ENCODE measurements around the gene TAF1. TPM values are rescaled to one million over a fixed set of nuclear protein-coding genes. Genes with fewer than 3 reads are reported as not detected.
"Not testable (repeated sequence)": the region's sequence is repeated elsewhere in the genome, so short reads cannot be mapped to it uniquely, and the experiment has no call there.

The TAF1 gene
- total and polyA plus RNA-seq, 4 donors = 9.5 to 77.4 (median 25.7) TPM

DNA sequence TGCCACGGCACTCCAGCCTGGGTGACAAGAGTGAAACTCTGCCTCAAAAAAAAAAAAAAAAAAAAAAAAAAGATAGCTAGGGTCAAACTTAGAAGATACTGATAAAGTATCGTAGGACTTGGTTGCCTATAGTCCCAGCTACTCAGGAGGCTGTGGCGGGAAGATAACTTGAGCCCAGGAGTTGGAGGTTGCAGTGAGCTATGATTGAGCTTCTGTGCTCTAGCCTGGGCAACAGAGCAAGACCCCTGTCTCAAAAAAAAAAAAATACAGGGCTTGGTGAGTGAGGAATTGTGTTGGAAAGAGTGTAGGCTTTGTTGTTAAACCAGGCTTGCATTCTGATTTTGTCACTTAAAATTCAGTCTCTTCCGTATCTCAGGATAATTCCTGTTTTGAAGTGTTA is 6.2 kb downstream of the TAF1 start:
- H3K4me1 ChIP-seq (ENCODE audit: control insufficient read depth in 5 of 5, insufficient read depth in 5 of 5, low read length in 5 of 5) = peaks cover 0 to 6% (median 2%) of the 10 kb centered on the region in 5 donors
- TF ChIP-seq CTCF (IDR thresholded peaks at IDR 0.05; ENCODE audit: control extremely low read depth, extremely low read depth) = no peak
- H3K36me3 ChIP-seq (ENCODE audit: control insufficient read depth in 4 of 4, insufficient read depth in 4 of 4, low read length in 4 of 4) = peaks cover 5 to 20% (median 9%) of the 10 kb centered on the region in 4 donors
- 90 to 100% methylated on average over 4 of the region's 4 CpGs for WGBS, 2 donors
- no peaks in the 10 kb centered on the region for H3K27me3 ChIP-seq (ENCODE audit: control insufficient read depth in 3 of 3, insufficient read depth in 3 of 3, low read length in 2 of 3)
- DNase-seq = no peak
- no peak overlapping the region for H3K4me3 ChIP-seq
- H3K27ac ChIP-seq (ENCODE audit: low read depth in 1 of 2, low read length in 1 of 2) = no peak overlapping the region
- H3K9me3 ChIP-seq (ENCODE audit: control insufficient read depth in 4 of 4, insufficient read depth in 3 of 4, low read length in 3 of 4) = no peaks in the 10 kb centered on the region
- ATAC-seq (ENCODE audit: insufficient read depth, low FRiP score) = no peak
- H3K9ac ChIP-seq (ENCODE audit: insufficient read depth in 1 of 2, low read length in 2 of 2) = no peak overlapping the region

- H3K36me3 ChIP-seq (ENCODE audit: control insufficient read depth in 4 of 4, insufficient read depth in 4 of 4, low read length in 4 of 4) = peaks cover 6 to 28% (median 19%) of the 10 kb centered on the region in 4 donors
- WGBS, 2 donors = 74 to 94% methylated on average over 2 to 3 of the region's 3 CpGs
- no peak for TF ChIP-seq CTCF (IDR thresholded peaks at IDR 0.05; ENCODE audit: control extremely low read depth, extremely low read depth)
- H3K4me3 ChIP-seq = no peak overlapping the region
- ATAC-seq (ENCODE audit: insufficient read depth, low FRiP score) (no peak), DNase-seq (peak in 1 of 3 donors; percentile 14)
- no peak overlapping the region for H3K27ac ChIP-seq (ENCODE audit: low read depth in 1 of 2, low read length in 1 of 2)
- no peaks in the 10 kb centered on the region for H3K27me3 ChIP-seq (ENCODE audit: control insufficient read depth in 3 of 3, insufficient read depth in 3 of 3, low read length in 2 of 3)
- no peaks in the 10 kb centered on the region for H3K4me1 ChIP-seq (ENCODE audit: control insufficient read depth in 5 of 5, insufficient read depth in 5 of 5, low read length in 5 of 5)
- no peaks in the 10 kb centered on the region for H3K9me3 ChIP-seq (ENCODE audit: control insufficient read depth in 4 of 4, insufficient read depth in 3 of 4, low read length in 3 of 4)
- H3K9ac ChIP-seq (ENCODE audit: insufficient read depth in 1 of 2, low read length in 2 of 2) = no peak overlapping the region
Observed at GRCh38 chrX:71378732-71379131, 12.6 kb downstream of the TAF1 start.

- peaks cover 7 to 27% (median 24%) of the 10 kb centered on the region in 4 donors for H3K36me3 ChIP-seq (ENCODE audit: control insufficient read depth in 4 of 4, insufficient read depth in 4 of 4, low read length in 4 of 4)
- WGBS, 2 donors = 87 to 98% methylated on average over 4 of the region's 4 CpGs
- H3K4me1 ChIP-seq (ENCODE audit: control insufficient read depth in 5 of 5, insufficient read depth in 5 of 5, low read length in 5 of 5); H3K9me3 ChIP-seq (ENCODE audit: control insufficient read depth in 4 of 4, insufficient read depth in 3 of 4, low read length in 3 of 4); H3K9ac ChIP-seq (ENCODE audit: insufficient read depth in 1 of 2, low read length in 2 of 2); H3K27me3 ChIP-seq (ENCODE audit: control insufficient read depth in 3 of 3, insufficient read depth in 3 of 3, low read length in 2 of 3); DNase-seq; ATAC-seq (ENCODE audit: insufficient read depth, low FRiP score); H3K4me3 ChIP-seq; H3K27ac ChIP-seq (ENCODE audit: low read depth in 1 of 2, low read length in 1 of 2): not testable (repeated sequence)
Observed at GRCh38 chrX:71391725-71392124, 25.6 kb downstream of the TAF1 start.

DNA sequence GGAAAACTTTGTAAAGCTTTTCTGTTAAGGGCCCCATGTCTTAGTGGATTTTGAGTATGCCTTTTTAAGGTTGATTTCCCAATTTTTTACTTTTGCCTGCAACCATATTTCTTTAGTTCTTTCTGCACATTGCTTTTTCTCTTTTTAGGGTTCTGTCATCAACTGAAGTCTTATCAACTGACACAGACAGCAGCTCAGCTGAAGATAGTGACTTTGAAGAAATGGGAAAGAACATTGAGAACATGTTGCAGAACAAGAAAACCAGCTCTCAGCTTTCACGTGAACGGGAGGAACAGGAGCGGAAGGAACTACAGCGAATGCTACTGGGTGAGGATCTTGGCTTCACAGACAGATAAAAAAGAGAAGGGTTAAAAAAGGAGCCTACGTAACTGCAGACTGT is 27.8 kb downstream of the TAF1 start:
- TF ChIP-seq CTCF (IDR thresholded peaks at IDR 0.05; ENCODE audit: control extremely low read depth, extremely low read depth) = no peak
- DNase-seq (no peak), ATAC-seq (ENCODE audit: insufficient read depth, low FRiP score) (no peak)
- Histone ChIP-seq H3K4me1 (ENCODE audit: control insufficient read depth in 5 of 5, insufficient read depth in 5 of 5, low read length in 5 of 5) (no peaks in the 10 kb centered on the region), H3K27me3 (ENCODE audit: control insufficient read depth in 3 of 3, insufficient read depth in 3 of 3, low read length in 2 of 3) (no peaks in the 10 kb centered on the region), H3K36me3 (ENCODE audit: control insufficient read depth in 4 of 4, insufficient read depth in 4 of 4, low read length in 4 of 4) (peaks cover 7 to 29% (median 26%) of the 10 kb centered on the region in 4 donors), H3K9ac (ENCODE audit: insufficient read depth in 1 of 2, low read length in 2 of 2) (no peak overlapping the region), H3K9me3 (ENCODE audit: control insufficient read depth in 4 of 4, insufficient read depth in 3 of 4, low read length in 3 of 4) (no peaks in the 10 kb centered on the region), H3K27ac (ENCODE audit: low read depth in 1 of 2, low read length in 1 of 2) (no peak overlapping the region), H3K4me3 (no peak overlapping the region)
- 86 to 93% methylated on average over 5 of the region's 5 CpGs for WGBS, 2 donors

Measured in lung (tissue), 12 donors.